Brain microvascular endothelial cell (primary cell): ENCODE measurements around the gene NACC2.
A peak's percentile ranks its signal among the peaks of the same experiment; 100 is the strongest.

Experiments used
- DNase-seq: peaks from one replicate; pipeline ENCODE4 v3.0.0-alpha.2; 2020
- H3K27ac ChIP-seq: fragments of 250-450 bp; sonication (Bioruptor Pico); 2 replicates; pipeline ENCODE4 v1.5.1; 2020; ENCODE audit warnings: mild to moderate bottlenecking, moderate library complexity
- H3K27me3 ChIP-seq: fragments of 250-450 bp; sonication (Bioruptor Pico); replicated peaks from 2 replicates; pipeline ENCODE4 v1.5.1; 2020; ENCODE audit warnings: mild to moderate bottlenecking
- H3K36me3 ChIP-seq: fragments of 250-450 bp; sonication (Bioruptor Pico); replicated peaks from 2 replicates; pipeline ENCODE4 v1.5.1; 2020; ENCODE audit warnings: mild to moderate bottlenecking
- H3K4me3 ChIP-seq: 2 replicates; pipeline ENCODE4 v1.5.1; 2011; ENCODE audit warnings: low read depth, mild to moderate bottlenecking, control low read depth, low read length, moderate library complexity
- CTCF ChIP-seq: IDR thresholded peaks from 2 replicates; pipeline ENCODE4 v1.5.1; 2011; ENCODE audit warnings: low read depth, mild to moderate bottlenecking, moderate library complexity, low read length, control low read depth, inconsistent platforms; ENCODE audit errors: missing control alignments
- in situ Hi-C: cut with HindIII; loops from 2 replicates; pipeline ENCODE4 v1.10.0; 2017; ENCODE audit warnings: low sequenced_read_pairs, low pct_ligation_motif_present

Gene NACC2

GRCh38 chr9:136055715-136056545 lies 39.2 kb downstream of the NACC2 start:
- Histone ChIP-seq H3K27ac (no peak overlapping the region), H3K4me3 (no peak overlapping the region), H3K27me3 (no peaks in the 10 kb centered on the region), H3K36me3 (no peaks in the 10 kb centered on the region)
- DNase-seq, result no peak
- in situ Hi-C loops, result no loop called here
- TF ChIP-seq CTCF, result no peak

DNA sequence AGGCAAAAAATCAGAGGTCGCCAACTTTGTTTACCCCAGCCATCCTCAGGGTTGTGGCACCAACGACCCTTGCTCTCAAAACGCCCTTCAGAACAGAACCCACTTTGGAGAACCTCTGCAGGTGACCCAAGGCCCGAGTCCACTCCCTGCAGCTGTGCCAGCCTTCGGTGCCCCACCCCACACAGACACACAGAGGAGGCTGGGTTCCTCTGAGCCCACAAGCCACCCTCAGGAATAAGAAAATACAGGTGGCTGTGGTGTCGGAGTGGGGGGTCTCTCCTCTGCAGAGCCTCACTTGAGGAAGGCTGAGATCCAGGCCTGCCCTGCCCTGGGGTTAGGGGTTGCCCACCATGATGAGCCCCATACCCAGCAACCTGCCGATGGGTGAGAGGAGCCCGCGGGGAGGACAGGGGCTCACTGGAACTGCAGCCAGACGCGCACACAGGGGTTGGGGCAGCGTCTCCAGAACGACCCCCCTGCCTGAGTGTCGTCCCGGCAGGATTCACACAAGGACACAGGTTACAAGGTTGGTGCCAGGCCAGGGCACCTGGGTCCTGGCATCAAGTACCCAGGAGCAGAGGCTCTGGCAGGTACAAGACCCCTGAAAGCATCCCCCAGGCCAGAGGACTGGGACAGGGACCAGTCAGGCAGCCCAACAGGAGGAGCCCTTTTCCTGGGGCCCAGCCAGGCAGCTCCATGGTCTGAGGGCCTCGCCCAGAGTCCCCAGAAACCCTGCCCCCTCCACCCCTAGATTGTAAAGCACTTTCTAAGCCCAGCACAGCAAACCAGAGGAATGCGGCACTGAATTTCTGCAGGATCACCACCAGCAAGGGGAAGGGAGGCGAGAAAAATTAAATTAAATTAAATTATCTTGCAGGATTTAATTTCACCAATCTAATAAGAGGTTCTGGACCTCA lies 40.0 kb downstream of the NACC2 start:
- no peak for DNase-seq
- no peaks in the 10 kb centered on the region for H3K27me3 ChIP-seq
- no peak for TF ChIP-seq CTCF
- in situ Hi-C loops, result no loop called here
- peaks cover 2% of the 10 kb centered on the region for H3K36me3 ChIP-seq
- H3K4me3 ChIP-seq, result no peak overlapping the region
- no peak overlapping the region for H3K27ac ChIP-seq

DNA sequence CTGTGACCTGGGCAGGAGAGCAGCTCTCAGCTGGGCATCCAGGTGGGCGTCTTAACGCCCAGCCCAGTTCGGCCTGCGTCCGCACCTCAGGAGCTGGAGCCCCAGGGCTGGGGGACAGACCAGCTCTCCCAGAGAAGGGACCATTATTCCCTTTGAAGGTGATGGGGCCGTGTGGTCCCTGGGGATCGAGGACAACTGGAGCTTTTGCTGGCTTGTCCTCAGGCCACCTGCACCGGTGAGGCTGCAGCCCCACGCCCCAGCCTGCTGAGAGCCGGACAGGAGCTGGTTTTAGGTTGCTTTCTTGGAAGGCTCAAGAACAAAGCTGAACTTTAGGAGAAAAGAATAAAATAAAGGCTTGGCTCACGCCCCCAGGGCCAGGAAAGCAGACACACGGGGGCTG lies 40.9 kb downstream of the NACC2 start:
- Histone ChIP-seq H3K27me3 (no peaks in the 10 kb centered on the region), H3K27ac (no peak overlapping the region), H3K36me3 (peaks cover 10% of the 10 kb centered on the region), H3K4me3 (no peak overlapping the region)
- in situ Hi-C loops, result no loop called here
- no peak for TF ChIP-seq CTCF
- DNase-seq, result no peak

DNA sequence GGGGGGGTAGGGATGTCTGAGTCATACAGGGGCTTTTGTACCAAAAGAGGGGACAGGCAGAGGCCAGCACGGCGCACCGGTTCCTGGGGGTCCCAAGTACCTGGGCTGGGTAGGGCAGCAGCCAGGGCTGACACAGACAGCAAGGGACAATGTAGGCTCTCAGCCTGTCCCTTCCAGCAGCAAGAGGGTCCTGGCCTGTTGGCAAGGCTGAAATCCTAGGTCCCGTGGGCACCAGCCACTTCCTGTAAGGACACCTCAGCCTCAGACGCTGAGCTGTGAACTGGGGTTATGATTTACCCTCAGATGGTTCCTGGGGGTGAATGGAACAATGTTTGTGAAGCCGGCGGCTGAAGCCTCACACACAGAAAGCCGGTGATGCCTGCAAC lies 41.3 kb downstream of the NACC2 start:
- Histone ChIP-seq H3K27ac (no peak overlapping the region), H3K27me3 (no peaks in the 10 kb centered on the region), H3K36me3 (peaks cover 12% of the 10 kb centered on the region), H3K4me3 (no peak overlapping the region)
- DNase-seq, result no peak
- TF ChIP-seq CTCF, result no peak
- in situ Hi-C loops, result no loop called here

DNA sequence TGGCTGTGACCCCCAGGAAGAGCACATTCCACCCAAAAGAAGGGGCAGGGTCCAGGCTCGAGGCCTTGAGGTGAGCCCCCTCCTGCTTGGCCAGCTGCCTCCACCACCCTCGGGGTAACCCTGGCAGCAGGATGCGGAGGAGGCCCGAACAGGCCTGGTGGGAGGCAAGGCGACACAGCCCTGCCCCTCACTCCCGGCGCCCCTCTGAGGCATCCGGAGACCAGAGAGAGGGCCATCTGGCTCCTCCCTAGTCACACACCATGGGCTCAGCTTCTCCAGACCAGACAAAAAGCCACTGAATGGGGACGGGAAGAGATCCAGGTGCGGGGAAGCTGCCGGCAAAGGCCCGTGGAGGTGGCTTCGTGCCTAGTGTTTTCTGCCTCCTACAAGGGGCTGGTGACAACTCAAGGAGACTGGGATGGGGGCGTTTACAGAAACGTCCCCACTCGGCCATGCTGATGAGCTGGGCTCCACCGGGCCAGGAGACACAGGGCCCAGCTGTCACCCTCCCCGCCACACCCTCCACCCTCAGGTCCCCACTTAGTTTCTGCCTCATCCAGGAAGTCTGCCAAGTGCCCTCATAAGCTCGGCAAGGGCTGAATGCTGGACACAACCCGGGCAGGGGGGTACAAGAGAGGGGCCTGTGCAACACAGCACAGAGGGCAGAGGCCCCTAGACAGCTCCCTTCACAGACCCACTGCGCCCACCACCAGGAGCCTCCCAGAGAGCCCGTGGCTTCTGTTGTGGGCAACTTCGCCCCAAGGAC lies 41.9 kb downstream of the NACC2 start:
- in situ Hi-C loops, result no loop called here
- no peak for DNase-seq
- no peaks in the 10 kb centered on the region for H3K27me3 ChIP-seq
- peak overlapping the region; percentile 64 for H3K27ac ChIP-seq
- no peak overlapping the region for H3K4me3 ChIP-seq
- H3K36me3 ChIP-seq, result peaks cover 15% of the 10 kb centered on the region
- no peak for TF ChIP-seq CTCF
